HG02852 (cell line): ENCODE data around the gene SLC35F3.
"Not testable (repeated sequence)": the region's sequence is repeated elsewhere in the genome, so short reads cannot be mapped to it uniquely, and the experiment has no call there.

Source experiments
- ATAC-seq: cut with Tn5 transposase; IDR thresholded peaks from one replicate; pipeline ENCODE4 v1.9.1; 2021; ENCODE audit warnings: mild to moderate bottlenecking, moderate library complexity; ENCODE audit not compliant: unreplicated experiment

Gene SLC35F3

DNA sequence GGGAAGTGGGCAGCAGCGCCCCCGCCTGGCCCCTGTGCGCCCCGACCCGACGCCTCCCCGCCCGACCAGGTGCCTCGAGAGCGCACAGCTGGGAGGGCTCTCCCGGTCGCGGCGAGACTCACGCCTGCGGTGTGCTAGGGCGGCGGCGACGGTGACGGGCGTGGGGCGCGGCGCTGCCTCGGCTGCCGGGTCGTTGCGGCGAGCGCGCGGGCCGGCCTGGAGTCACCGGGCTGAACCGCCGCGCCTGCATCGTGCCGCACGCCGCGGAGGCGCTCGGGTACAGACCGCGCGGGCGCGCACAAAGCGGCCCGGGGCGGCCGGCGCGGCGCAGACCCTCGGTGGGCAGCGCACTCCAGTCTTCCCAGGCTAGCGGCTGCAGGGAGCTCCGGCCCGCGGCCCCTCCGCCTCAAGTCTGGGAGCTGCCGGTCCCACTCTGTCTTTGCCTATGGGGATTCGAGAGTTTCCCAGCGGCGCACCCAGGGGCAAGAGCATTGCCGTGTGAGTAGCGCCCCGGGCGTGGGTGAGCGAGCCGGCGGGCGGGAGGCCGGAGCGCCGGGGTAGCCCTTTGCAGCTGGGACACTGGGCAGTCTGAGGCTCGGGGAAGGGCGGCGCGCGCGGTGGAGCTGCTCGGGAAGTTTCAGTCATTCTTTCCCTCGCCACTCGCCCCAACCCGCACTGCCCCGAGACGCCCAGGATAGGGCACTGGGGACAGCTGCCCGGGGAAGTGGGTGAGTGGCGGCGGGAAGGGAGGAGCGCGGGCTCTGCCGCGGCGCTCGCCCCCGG lies at the start of gene SLC35F3:
SLC35F3 (plus strand) TSS at position 44 of the 783 bp plus-strand sequence.
- no peak for ATAC-seq

DNA sequence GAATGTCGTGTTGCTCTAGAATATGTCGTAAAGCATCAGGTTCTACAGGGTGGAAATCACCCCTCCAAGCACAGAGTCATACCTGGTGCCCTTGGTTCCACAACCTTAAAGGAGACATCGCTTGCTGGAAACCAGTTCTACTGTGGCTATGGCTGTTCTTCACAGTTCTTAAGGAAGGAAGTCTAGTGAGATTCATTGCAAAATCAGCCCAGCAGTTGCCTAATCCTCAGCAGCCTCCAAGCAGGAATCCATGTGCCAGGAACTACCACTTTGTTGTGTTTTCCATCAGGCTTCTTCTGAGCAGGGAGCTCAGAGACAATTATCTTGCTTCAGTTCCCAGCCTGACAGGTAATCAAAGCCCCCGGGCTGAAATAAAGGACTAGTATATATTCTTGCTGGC lies 45.0 kb upstream of the SLC35F3 start:
- ATAC-seq, result no peak

DNA sequence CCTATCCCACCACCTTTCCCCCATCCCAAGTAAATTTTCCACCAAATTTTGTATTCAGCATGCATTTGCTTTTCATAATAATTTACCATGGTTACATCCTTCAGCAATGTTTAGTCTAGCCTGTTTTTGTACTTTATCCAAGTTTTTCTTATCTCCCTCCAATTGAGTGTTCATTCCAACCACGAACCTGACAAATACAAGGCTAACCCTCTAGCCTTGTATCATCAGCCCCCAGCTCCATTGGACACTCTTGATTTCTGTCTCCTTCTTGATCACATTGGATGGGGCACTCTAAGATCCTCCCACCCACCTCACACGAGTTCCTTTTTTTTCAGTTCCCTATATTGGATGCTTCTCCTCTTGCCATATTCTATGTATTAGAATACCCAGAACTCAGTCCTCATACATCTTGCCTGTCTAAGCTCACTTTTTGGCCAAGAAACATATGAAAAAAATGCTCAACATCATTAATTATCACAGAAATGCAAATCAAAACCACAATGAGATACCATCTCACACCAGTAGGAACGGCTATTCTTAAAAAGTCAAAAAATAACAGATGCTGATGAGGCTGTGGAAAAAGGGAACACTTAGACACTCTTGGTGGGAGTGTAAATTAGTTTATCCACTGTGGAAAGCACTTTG lies 40.5 kb upstream of the SLC35F3 start:
- ATAC-seq, result no peak

DNA sequence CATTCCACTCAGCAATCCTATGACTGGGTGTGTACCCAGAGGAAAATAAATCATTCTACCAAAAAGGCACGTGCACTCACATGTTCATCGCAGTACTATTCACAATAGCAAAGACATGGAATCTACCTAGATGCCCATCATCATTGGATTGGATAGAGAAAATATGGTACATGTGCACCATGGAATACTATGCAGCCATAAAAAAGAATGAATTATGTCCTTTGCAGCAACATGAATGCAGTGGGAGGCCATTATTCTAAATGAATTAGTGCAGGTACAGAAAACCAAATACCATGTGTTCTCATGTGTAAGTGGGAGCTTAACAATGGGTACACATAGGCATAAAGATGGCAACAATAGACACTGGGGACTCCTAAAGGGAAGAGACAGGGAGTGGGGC lies 39.9 kb upstream of the SLC35F3 start:
- no peak for ATAC-seq

DNA sequence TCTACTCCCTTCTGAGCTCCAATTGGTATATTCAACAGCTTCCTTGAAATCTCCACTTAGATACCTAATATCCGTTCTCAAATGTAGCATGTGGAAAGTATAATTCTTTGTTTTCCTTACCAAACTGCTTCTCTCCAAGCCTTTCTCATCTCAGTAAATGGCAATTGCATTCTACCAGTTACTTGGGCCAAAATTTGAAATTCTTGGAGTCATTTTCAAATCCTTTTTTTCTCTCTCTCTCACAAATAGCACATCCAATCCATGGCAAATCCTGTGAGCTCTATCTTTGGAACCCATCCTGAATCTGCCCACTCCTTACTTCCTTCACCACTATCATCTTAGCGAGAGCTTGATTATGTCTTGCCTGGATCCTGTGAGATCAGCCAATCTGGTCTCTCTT lies 39.3 kb upstream of the SLC35F3 start:
- ATAC-seq, result no peak

DNA sequence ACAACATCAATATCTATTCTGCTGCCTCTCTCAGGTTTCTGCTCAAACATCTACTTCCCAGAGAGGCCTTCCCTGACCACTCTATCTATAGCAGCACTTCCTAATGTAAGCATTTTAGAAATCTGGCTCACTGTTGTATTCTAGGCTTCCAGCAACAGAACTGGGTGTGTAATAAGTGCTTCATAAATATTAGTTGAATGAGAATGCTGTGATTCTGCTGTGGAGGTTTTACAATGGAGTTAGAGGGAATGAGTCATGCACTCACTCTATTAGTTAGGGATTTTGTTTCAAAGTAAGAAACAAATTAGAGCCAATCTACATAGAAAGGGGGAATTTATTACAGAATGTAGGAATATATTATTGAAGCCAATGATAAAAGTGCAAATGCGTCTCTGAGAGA lies 38.6 kb upstream of the SLC35F3 start:
- ATAC-seq, result no peak

DNA sequence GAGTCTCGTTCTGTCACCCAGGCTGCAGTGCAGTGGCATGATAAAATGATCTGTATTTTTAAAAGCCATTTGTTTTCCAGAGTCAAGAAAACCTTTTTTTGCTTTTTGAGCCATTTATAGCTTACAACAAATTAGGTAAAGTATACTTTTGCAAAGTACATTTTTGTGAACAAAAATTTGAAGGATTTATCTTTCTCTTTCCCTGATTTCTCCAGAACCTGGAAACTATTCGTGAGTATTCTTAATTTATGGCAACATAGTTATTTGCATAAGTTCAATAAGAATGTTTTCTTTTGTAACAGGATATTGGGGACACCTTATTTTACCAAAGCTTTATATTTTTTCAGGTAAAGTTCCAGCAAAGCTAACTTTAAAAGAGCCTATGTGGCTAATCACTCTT lies 37.4 kb upstream of the SLC35F3 start:
- ATAC-seq, result no peak

DNA sequence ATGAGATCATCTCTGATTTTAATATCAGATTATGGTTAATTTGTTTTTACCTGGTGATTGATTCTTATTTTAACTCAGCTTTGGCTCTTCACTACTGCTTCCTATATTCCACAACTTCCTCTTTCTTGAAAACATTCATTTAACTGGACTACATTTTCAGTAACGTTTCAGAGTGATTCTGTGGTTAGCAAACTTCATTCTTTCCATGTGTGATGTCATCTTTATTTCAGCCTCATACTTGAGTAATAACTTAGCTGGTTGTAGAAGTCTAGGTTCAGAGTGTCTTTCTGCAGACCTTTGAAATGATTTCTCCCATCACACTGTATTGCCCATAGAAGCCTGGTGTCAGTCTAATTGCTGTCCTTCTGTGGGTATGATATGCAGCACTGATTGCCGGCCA lies 36.0 kb upstream of the SLC35F3 start:
- no peak for ATAC-seq

DNA sequence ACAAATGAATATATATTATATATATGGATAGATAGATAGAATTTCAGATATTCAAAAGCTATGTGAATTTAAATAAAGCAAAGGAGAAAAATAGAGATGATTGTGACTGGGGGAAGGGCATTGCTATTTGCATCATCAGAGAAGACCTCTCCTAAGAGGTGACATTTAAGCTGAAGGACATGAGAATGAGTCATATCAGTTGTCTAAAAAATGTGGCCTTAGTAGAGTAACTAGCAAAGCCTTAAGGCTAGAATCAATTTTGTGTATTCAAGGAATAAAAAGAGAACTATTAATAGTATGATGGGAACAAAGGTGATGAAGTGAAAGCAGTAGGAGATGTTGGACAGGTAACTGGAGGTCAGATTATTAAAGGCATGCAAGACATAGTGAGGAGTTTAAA lies 34.8 kb upstream of the SLC35F3 start:
- no peak for ATAC-seq

DNA sequence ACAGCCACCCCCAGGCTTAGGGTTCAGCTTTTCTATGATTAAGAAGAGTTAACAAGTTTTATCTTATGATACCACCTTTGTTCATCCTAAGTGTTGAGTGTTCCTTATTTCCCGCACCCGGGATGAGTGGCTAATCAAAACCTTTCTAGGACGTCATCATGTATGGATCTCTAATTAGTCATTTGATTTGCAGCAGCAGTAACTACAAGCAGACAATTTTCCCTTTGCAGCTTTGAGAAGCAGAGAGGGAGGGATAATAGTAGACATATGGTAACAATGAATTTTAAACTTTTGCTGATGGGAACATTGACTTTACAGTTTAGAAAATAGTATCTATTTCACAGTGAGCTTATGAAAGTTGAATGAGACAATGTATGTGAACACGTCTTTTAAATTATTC lies 30.8 kb upstream of the SLC35F3 start:
- ATAC-seq, result no peak

DNA sequence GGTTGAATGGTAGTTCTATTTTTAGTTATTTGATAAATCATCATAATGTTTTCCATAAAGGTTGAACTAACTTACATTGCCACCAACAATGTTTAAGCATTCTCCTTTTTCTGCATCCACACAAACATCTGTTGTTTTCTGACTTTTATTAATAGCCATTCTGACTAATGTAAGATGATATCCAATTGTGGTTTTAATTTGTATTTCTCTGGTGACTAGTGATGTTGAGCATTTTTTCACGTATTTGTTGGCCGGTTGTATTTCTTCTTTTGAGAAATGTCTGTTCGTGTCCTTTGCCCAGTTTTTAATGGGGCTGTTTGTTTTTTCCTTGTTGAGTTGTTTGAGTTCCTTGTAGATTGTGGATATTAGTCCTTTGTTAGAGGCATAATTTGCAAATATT lies 24.6 kb upstream of the SLC35F3 start:
- ATAC-seq, result no peak

DNA sequence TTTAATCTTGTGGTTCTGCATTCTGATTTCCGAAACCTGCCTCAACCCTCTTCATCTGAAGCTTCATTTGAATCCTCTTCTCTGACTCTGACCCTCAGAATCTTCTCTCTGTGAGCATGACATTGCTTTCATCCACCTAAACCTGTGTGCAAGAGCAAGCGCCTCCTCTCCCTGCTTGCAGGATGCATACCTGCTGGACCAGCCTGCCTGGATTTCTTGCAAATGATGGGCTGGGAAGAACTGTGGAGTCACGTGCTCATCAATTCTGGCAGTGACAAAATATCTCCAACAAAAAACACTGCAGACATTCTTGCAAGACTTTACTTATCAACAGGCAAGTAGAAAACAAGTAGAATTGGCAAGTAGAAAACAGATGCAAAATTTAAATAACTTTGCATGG lies 20.8 kb upstream of the SLC35F3 start:
- ATAC-seq, result no peak

DNA sequence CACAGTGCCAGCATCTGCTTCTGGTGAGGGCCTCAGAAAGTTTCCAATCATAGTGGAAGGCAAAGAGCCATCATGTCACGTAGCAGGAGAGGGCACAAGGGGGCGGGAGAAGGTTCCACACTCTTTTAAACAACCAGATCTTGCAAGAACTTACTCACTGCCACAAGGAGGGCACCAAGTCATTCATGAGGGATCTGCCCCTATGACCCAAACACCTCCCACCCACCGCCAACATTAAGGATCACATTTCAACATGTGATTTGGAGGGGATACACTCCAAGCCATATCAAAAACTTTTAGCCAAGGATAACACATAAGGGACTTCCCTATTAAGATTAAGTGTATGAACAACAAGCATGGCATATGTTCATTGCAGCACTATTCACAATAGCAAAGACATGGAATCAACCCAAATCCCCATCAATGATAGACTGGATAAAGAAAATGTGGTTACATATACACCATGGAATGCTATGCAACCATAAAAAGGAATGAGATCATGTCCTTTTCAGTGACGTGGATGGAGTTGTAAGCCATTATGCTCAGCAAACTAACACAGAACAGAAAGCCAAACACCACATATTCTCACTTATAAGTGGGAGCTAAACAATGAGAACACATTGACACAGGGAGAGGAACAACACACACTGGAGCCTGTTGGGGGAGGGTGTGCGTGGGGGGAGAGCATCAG lies 19.9 kb upstream of the SLC35F3 start:
- ATAC-seq, result no peak

DNA sequence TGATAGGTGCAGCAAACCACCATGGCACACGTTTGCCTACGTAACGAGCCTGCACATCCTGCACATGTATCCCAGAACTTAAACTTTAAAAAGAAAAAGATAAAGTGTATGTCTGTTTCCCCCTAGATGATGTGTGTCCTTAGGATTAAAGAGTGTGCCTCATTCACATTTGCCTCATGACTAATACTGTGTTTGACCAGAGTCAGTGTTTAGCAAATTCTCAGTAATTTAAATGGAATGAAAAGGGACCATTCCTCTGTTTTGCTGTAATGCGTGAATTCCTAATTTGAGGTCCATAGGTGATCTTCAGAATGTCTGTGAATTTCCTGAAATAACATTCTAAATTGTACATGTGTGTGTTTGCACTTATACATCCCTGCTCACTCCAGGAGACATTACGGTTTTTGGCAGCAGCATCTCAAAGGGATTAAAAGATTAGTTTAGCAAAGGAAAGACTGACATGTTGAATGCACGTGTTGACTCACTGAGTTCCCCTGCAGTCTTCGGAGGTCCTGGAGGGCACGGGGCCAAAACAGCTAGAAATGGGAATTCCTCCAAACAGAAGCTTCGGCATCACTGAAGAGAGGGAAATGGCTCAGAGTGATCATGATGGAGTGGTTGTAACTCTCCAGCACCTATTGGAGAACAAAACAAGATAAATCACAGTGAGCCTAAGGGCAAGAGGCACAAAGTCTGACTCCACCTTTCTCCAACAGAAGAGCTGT lies 19.1 kb upstream of the SLC35F3 start:
- ATAC-seq, result no peak

DNA sequence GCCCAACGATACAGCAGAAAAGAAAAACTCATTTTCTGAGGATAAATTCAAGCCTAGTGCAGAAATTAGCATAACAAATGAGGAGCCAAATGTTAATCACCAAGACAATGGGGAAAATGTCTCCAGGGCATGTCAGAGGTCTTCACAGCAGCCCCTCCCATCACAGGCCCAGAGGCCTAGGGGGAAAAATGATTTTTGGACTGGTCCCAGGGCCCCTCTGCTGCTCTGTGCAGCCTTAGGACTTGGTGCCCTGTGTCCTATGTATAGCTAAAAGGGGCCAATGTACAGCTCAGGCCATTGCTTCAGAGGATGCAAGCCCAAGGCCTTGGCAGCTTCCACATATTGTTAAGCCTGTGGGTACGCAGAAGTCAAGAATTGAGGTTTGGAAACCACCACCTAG lies 13.3 kb upstream of the SLC35F3 start:
- ATAC-seq, result not testable (repeated sequence)

DNA sequence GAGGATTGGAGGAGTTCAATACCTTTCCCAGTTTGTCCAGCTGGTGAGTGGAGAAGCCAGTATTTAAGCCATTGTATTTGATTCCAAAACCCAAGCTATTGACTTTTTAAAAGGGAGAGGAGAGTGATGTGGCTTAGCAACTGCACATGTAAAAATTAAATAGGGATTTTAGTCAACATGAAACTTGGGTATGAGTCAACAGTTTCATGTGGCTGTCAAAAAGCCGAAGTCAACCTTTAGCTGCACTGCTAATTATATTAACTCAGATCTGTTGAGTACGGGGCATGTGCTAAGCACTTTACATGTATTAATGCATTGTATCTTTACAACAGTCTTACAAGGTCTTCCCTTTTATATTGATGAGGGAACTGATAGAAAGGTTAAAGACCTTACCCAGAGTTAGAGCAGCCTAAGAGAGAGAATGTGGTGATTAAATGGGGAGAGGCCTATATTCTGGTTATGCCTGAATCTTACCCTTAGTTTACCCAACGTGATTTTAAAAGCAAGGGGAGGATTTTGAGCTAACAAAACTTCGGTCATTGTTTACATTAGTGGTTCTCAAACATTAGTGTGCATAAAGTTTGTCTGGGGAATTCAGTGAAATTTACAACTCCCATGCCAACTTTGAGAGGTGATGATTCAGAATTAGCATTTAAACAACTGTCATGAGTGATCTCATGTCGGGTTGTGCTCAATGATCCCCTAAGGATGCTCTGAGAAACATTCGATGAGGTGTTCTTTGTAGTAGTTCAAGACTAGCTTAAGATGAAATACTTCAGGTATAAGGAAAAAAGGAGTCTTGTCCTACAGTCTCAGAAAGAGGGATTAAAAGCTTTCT lies 6.9 kb upstream of the SLC35F3 start:
- ATAC-seq, result peak; percentile 97

DNA sequence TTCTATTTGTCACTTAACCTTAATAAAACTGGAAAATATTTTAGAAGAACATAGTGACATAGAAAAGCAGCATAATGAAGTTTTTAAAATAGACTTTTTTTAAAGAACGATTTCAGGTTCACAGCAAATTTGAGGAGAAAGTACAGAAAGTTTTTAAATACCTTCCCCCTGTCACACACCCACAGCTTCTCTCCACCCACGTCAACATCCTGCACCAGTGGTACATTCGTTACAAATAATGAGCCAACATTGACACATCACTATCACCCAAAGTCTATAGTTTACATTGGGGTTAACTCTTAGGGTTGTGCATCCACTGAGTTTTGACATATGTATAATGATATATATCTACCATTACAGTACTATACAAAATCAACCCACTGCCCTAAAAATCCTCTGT lies 3.0 kb upstream of the SLC35F3 start:
- no peak for ATAC-seq

DNA sequence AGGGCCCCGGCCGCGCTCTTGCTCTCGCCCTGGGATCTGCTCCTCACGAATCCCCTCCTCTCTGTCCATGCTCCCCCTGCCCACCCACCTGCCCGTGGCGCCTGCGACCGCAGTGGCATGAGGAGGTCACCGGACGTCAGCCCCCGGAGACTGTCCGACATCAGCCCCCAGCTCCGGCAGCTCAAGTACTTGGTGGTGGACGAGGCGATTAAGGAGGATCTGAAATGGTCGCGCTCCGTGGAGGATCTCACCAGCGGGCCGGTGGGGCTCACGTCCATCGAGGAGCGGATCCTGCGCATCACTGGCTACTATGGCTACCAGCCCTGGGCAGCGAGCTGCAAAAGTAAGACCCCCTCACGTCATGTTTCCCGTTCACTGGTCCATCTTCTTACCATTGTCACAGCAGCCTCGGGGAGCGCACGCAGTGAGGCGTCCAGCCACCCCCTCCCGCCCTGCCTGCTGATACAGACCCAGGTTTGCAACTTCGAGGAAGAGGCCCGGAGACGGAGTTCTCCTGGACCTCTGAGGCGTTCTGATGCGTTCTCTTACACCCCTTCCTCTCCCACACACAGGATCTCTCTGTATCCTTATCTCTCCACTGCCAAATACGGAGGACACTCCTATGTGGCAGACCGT lies 1.1 kb downstream of the SLC35F3 start:
- ATAC-seq, result no peak

DNA sequence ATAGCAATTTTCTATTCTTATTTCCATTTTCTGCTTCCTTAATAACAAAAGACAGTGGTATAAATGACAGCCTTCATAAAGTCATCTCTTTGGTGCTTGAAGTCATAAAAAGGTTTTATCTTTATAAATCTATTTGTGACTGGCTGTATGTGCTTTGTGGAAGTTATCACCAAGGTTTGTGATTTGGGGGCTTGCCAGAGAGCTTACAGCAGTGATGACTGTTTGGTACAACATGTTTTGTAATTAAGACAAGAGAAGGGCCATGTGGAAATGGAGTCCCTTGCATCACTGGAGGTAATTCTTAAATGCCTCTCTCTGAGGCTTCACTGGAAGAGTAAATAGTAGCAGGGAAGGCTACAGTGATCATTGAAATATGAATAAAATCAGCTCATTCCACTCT lies 2.7 kb downstream of the SLC35F3 start:
- ATAC-seq, result no peak

DNA sequence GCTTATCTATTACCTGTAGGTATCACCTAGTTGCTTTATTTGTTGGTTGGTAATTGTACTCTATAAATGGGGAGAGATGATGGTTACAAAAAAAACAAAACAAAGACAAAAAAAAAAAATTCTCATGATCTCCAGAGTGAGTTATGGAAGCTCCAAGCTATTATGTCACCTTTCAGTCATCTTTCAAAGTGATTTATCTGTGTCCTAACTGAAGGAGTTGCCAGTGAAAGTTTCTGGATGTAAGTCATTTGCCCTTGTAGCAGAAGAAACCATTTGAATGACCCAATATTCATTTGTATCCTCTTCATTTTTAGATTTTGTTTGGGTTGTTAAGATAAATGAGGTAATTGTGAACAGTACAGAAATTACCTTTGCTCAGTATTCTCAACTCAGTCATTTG lies 3.6 kb downstream of the SLC35F3 start:
- no peak for ATAC-seq
